HG02840 (cell line): Measurements from ENCODE around the gene CDKN2AIP.

ENCODE experiments used
- ATAC-seq: cut with Tn5 transposase; IDR thresholded peaks from one replicate; pipeline ENCODE4 v1.9.1; 2021; ENCODE audit warnings: mild to moderate bottlenecking, moderate library complexity, moderate number of reproducible peaks; ENCODE audit not compliant: unreplicated experiment, low FRiP score

CDKN2AIP gene

DNA sequence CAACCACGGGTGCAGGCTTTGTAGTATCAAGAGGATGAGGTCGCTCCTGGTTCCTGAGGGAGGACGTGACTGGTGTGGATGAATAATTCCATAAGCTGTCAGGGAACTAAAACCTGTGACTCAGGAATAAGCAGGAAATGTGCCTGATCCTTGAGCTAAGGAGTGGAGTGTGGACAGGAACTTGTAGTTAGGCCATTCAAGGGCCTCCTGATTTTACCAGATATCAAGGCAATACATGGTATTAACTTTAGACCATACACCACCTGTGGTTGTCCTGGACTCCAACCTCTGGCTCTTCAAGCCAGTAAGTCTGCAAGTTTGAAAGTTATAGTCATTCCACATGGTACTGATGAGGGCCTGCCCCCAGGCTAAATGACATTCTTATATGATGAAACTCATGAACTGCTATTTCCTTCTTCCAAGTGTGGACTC lies 48.4 kb downstream of the CDKN2AIP start:
- no peak for ATAC-seq

DNA sequence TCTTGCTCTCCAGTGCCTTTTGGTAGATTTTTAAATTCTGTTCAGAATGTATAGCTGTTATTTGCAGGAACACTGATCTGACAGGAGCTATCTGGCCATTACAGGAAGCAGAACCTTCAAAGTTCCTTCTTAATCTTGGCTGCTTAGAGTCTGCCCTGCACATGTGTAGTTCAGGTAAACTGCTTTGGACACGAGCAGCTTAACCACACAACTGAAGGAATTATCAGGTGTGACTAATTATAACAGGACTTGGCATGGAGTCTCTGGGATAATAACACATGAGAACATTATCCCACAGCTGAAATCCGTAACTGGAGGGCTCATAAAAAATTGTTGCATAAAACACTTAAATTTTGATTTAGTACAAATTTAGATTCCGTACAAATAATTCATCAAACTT lies 48.8 kb downstream of the CDKN2AIP start:
- no peak for ATAC-seq

DNA sequence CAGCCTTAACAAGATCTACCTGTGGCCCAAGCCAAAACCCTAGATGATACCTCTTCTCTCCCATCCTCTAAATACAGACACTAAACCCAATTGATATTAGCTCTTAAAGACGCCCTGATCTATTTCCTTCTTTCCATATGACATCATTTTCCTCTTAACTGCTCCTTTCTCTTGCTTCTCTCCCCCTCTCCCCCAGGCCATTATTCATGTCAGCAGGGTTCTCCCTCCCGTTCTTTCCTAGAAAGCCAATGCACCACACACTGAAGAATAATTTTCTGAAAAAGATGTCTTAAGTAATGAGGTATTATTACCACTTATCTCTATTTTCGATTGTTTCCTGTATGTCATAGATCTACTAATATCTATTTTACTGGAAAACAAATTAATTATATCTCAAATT lies 50.7 kb downstream of the CDKN2AIP start:
- no peak for ATAC-seq
